Spleen (tissue), 7 donors: ENCODE measurements around the gene PRDM16.

Source experiments
- CTCF ChIP-seq, 11 experiments: fragments of 200-600 bp in 7 of 11; fragments of 450-650 bp in 4 of 11; sonication (generic) in 4 of 11; IDR thresholded peaks in 8 of 11; conservative IDR thresholded peaks in 3 of 11; 1 replicate in 7 of 11; 2 replicates in 4 of 11; pipeline versions ENCODE4 v1.4.0 to v1.8.0; 2016 to 2021; ENCODE audit warnings: antibody characterized with exemption in 11 of 11, inconsistent platforms in 4 of 11, mild to moderate bottlenecking in 1 of 11
- POLR2A ChIP-seq, 3 donors: fragments of 450-650 bp; IDR thresholded peaks; one replicate each; pipeline ENCODE4 v1.5.1; 2017; ENCODE audit warnings: antibody characterized with exemption in 3 of 3, mild to moderate bottlenecking in 1 of 3
- POLR2AphosphoS5 ChIP-seq, 3 donors: sonication (generic); formaldehyde crosslinking; IDR thresholded peaks; one replicate each; pipeline ENCODE4 v1.5.1; 2017; ENCODE audit warnings: antibody characterized with exemption in 3 of 3
- donor health status: DM: no; HTN: no; CAD: no; lungs with moderate emphysema.
- donor health status: DM: no; HTN: no; CAD: no.
- donor health status: DM: no; HTN: no; CAD: no.

- TF ChIP-seq POLR2AphosphoS5 (IDR thresholded peaks at IDR 0.05) (no peak), POLR2A (IDR thresholded peaks at IDR 0.05) (no peak), CTCF (IDR thresholded peaks at IDR 0.05 in 8 of 11, conservative IDR thresholded peaks at IDR 0.05 in 3 of 11) (no peak)
These were observed 20.5 kb downstream of the PRDM16 start for GRCh38 chr1:3089490-3089889.
